ENCODE data around the gene PUSL1. TPM values are rescaled to one million over a fixed set of nuclear protein-coding genes. Genes with fewer than 3 reads are reported as not detected.

PUSL1 gene
- total and polyA plus RNA-seq, 2 of the 13 experiments (the other 11 are each of a cell fraction or from before 2014, with no cell fraction given) = 8.3 to 22.2 TPM

- no peak for TF ChIP-seq HINFP (CRISPR knock-in tag; IDR thresholded peaks at IDR 0.05; ENCODE audit: low read depth)
- TF ChIP-seq PRPF4 (IDR thresholded peaks at IDR 0.05; ENCODE audit: low read depth, low read length, poor library complexity, severe bottlenecking) = no peak
- no peak for TF ChIP-seq ZNF335 (CRISPR knock-in tag; IDR thresholded peaks at IDR 0.05)
- no peak for TF ChIP-seq ZNF879 (CRISPR knock-in tag; IDR thresholded peaks at IDR 0.05)
- TF ChIP-seq SMC3 (IDR thresholded peaks at IDR 0.05; ENCODE audit: low read length) = no peak
- TF ChIP-seq NFKBIZ (CRISPR knock-in tag; IDR thresholded peaks at IDR 0.05) = peak; percentile 52; the same call in 1 of the 2 replicates
- TF ChIP-seq AKAP8 (CRISPR knock-in tag; IDR thresholded peaks at IDR 0.05) = no peak
- no peak for TF ChIP-seq LBX2 (CRISPR knock-in tag; IDR thresholded peaks at IDR 0.05; ENCODE audit: borderline replicate concordance)
- TF ChIP-seq ZNF781 (CRISPR knock-in tag; IDR thresholded peaks at IDR 0.05; ENCODE audit: borderline replicate concordance, not compliant biosample characterization) = no peak
- TF ChIP-seq ZNF607 (CRISPR knock-in tag; IDR thresholded peaks at IDR 0.05; ENCODE audit: borderline replicate concordance) = peak; percentile 83
- TF ChIP-seq ZNF761 (CRISPR knock-in tag; conservative IDR thresholded peaks at IDR 0.05) = no peak
- no peak for TF ChIP-seq ZFP1 (CRISPR knock-in tag; IDR thresholded peaks at IDR 0.05)
- no peak for TF ChIP-seq ZNF275 (CRISPR knock-in tag; IDR thresholded peaks at IDR 0.05; ENCODE audit: borderline replicate concordance)
- TF ChIP-seq FOXA3 (CRISPR knock-in tag; IDR thresholded peaks at IDR 0.05) = no peak
- TF ChIP-seq ZNF17 (CRISPR knock-in tag; IDR thresholded peaks at IDR 0.05) = no peak
- peak; percentile 40; the same call in 1 of the 3 replicates for TF ChIP-seq MXI1 (IDR thresholded peaks at IDR 0.05; ENCODE audit: borderline replicate concordance, low read depth, low read length)
- no peak for TF ChIP-seq GATAD2A (CRISPR knock-in tag; IDR thresholded peaks at IDR 0.05)
- no peak for TF ChIP-seq PHB2 (IDR thresholded peaks at IDR 0.05; ENCODE audit: partially characterized antibody)
- TF ChIP-seq RXRA (CRISPR knock-in tag; IDR thresholded peaks at IDR 0.05) = peak; percentile 35; the same call in 1 of the 2 replicates
- no peak for TF ChIP-seq ZNF703 (CRISPR knock-in tag; IDR thresholded peaks at IDR 0.05; ENCODE audit: borderline replicate concordance)
- 0 out of 2 replicates have a peak, but pooled peaks have one; percentile 8 for TF ChIP-seq UBTF (CRISPR knock-in tag; IDR thresholded peaks at IDR 0.05)
- TF ChIP-seq ZFP91 (CRISPR knock-in tag; IDR thresholded peaks at IDR 0.05; ENCODE audit: borderline replicate concordance) = no peak
- peak; percentile 53; the same call in 1 of the 2 replicates for TF ChIP-seq HOXA9 (CRISPR knock-in tag; IDR thresholded peaks at IDR 0.05; ENCODE audit: borderline replicate concordance)
- peak; percentile 65; the same call in 1 of the 2 replicates for TF ChIP-seq MXD4 (CRISPR knock-in tag; IDR thresholded peaks at IDR 0.05)
- peak; percentile 57; the same call in 1 of the 2 replicates for TF ChIP-seq FOXO1 (CRISPR knock-in tag; IDR thresholded peaks at IDR 0.05)
- no peak for TF ChIP-seq THAP11 (CRISPR knock-in tag; IDR thresholded peaks at IDR 0.05)
Observed at GRCh38 chr1:1334835-1335234, 26.4 kb downstream of the PUSL1 start (continued).

Data from HepG2 (cell line).